ENCODE data around the gene GTF2IRD1. TPM values are rescaled to one million over a fixed set of nuclear protein-coding genes. Genes with fewer than 3 reads are reported as not detected.

GTF2IRD1 gene
- total and polyA plus RNA-seq, 10 donors: 2.4 to 6.6 (median 3.6) TPM

GRCh38 chr7:74475987-74476350 is 22.3 kb downstream of the GTF2IRD1 start:
- Histone ChIP-seq H3K27me3 (replicated peaks in 1 of 7) (peaks cover 0 to 17% (median 7%) of the 10 kb centered on the region in 7 donors), H3K27ac (no peak overlapping the region), H3K9me3 (no peaks in the 10 kb centered on the region), H3K4me3 (no peak overlapping the region), H3K4me1 (peaks cover 5 to 40% (median 32%) of the 10 kb centered on the region in 6 donors), H3K36me3 (no peaks in the 10 kb centered on the region)
- DNase-seq: no peak
- 89 to 96% (median 91%) methylated on average over 8 of the region's 8 CpGs for WGBS, 5 donors
- intact Hi-C loops (cut with DNase I; ENCODE audit: low total_unique reads): no loop called here
- no peak for TF ChIP-seq CTCF (IDR thresholded peaks at IDR 0.05 in 8 of 11, conservative IDR thresholded peaks at IDR 0.05 in 3 of 11)
- no peak for TF ChIP-seq POLR2A (IDR thresholded peaks at IDR 0.05)
- TF ChIP-seq POLR2AphosphoS5 (IDR thresholded peaks at IDR 0.05): no peak

- no peak for DNase-seq
- H3K9me3 ChIP-seq: no peaks in the 10 kb centered on the region
- H3K36me3 ChIP-seq: no peaks in the 10 kb centered on the region
- no peak for TF ChIP-seq CTCF (IDR thresholded peaks at IDR 0.05 in 8 of 11, conservative IDR thresholded peaks at IDR 0.05 in 3 of 11)
- H3K4me1 ChIP-seq: peaks cover 5 to 46% (median 39%) of the 10 kb centered on the region in 6 donors
- intact Hi-C loops (cut with DNase I; ENCODE audit: low total_unique reads): no loop called here
- H3K4me3 ChIP-seq: no peak overlapping the region
- H3K27ac ChIP-seq: no peak overlapping the region
- H3K27me3 ChIP-seq (replicated peaks in 1 of 7): peaks cover 0 to 22% (median 9%) of the 10 kb centered on the region in 7 donors
- 82 to 90% (median 84%) methylated on average over 8 of the region's 8 CpGs for WGBS, 5 donors
These were observed 22.9 kb downstream of the GTF2IRD1 start for GRCh38 chr7:74476626-74477025.

- TF ChIP-seq POLR2A (IDR thresholded peaks at IDR 0.05): no peak
- TF ChIP-seq CTCF (IDR thresholded peaks at IDR 0.05 in 8 of 11, conservative IDR thresholded peaks at IDR 0.05 in 3 of 11): no peak
- no peak for TF ChIP-seq POLR2AphosphoS5 (IDR thresholded peaks at IDR 0.05)
- no peak for DNase-seq
- Histone ChIP-seq H3K27me3 (replicated peaks in 1 of 7) (peaks cover 0 to 22% (median 9%) of the 10 kb centered on the region in 7 donors), H3K27ac (peak overlapping the region in 6 of 8 donors; percentile 17 to 89 (median 83)), H3K9me3 (no peaks in the 10 kb centered on the region), H3K4me3 (no peak overlapping the region), H3K4me1 (peaks cover 5 to 60% (median 40%) of the 10 kb centered on the region in 6 donors), H3K36me3 (no peaks in the 10 kb centered on the region)
- intact Hi-C loops (cut with DNase I; ENCODE audit: low total_unique reads): no loop called here
- WGBS, 5 donors: 79 to 93% (median 90%) methylated on average over 4 of the region's 4 CpGs
These were observed 25.0 kb downstream of the GTF2IRD1 start for GRCh38 chr7:74478671-74479065.

- H3K27ac ChIP-seq: peak overlapping the region in 6 of 8 donors; percentile 30 to 89 (median 84)
- no peaks in the 10 kb centered on the region for H3K9me3 ChIP-seq
- peak overlapping the region in 1 of 8 donors; percentile 11 for H3K4me3 ChIP-seq
- H3K36me3 ChIP-seq: no peaks in the 10 kb centered on the region
- peaks cover 0 to 22% (median 9%) of the 10 kb centered on the region in 7 donors for H3K27me3 ChIP-seq (replicated peaks in 1 of 7)
- peak; percentile 42 to 56 (median 56) for TF ChIP-seq POLR2AphosphoS5 (IDR thresholded peaks at IDR 0.05)
- TF ChIP-seq POLR2A (IDR thresholded peaks at IDR 0.05): no peak
- intact Hi-C loops (cut with DNase I; ENCODE audit: low total_unique reads): no loop called here
- DNase-seq: no peak
- peaks cover 5 to 63% (median 40%) of the 10 kb centered on the region in 6 donors for H3K4me1 ChIP-seq
- WGBS, 5 donors: 28 to 48% (median 33%) methylated on average over 16 to 19 of the region's 19 CpGs
These were observed 25.5 kb downstream of the GTF2IRD1 start for GRCh38 chr7:74479066-74479781.

Data from spleen (tissue), 11 donors.